NCI-H146 treated with DMSO at 0.1 percent for 48 hours (cell line): Measurements from ENCODE around the gene GUCY1A2.

Experiments
- DNase-seq: peaks from one replicate; lab custom pipeline; 2025; ENCODE audit not compliant: unreplicated experiment; lab: John Stamatoyannopoulos, UW

Gene GUCY1A2

DNA sequence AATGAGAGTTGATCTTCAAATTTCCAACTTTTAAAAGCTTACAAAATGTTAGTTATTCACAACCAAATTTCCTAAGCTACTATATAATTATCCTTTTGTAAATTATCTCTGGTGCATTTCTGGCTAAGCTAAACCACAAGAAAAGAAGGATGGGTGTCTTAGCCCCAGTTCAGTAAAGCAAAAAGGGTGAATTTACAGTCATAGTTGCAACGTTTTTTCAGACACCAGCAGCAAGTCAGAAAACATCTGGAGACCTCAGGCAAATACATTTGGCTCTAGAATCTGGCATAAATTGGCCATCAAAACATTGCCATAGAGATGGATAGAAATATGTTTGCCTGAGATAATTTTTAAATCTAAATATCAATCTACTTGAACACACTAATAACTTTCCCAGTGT, 257.0 kb downstream of the GUCY1A2 start:
- DNase-seq, result no peak

- DNase-seq, result no peak
These were observed 270.2 kb downstream of the GUCY1A2 start for GRCh38 chr11:106748059-106748458.

DNA sequence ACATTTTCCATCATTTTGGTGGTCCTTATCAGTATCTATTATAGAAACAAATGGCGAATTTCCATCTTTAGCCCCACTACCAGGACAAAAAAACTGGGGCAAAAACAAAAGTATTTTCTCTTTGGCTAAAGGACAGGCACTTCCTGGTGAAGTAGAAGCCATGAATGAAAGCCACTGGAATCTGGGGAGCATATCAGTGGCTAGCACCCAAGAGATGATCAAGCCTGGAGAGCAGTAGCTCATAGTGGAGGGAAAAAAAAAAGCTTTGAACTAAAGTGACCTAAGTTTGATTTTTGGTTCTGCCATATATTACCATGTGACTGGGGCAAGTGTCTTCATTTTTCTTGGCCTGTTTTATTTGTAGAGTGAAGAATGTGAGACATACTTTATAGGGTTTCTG, 272.3 kb downstream of the GUCY1A2 start:
- DNase-seq, result no peak

GRCh38 chr11:106733635-106734034, 284.6 kb downstream of the GUCY1A2 start:
- DNase-seq, result no peak

GRCh38 chr11:106728859-106729258, 289.4 kb downstream of the GUCY1A2 start:
- no peak for DNase-seq

GRCh38 chr11:106728379-106728778, 289.9 kb downstream of the GUCY1A2 start:
- no peak for DNase-seq

GRCh38 chr11:106727256-106727655, 291.0 kb downstream of the GUCY1A2 start:
- DNase-seq, result no peak

DNA sequence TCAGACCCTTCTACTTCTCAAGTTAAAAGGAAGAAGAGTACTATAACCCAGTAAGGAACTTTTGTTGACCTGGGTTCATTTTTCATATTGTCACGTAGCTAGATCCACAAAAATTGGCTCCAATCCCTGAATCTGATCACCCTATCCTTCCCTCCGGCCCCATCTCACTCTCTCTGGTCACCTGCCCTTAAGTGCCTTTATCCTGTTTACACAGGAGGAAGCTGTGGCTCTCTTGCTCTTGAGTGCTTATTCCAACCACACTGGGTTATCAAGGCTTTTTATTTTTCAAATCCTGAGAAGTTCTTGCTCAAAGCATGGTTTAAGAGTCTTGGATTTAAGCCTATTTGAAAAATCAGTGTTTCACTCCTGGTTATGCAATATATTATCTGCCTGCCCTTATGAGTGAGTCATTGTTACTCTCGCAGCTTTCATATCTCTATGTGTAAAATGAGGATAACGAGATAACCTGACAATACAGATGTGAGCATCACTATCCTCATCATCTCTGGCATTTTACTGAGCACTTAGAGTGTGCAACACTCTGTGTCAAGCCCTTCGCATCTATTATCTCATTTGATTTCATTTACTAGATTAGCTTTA, 293.9 kb downstream of the GUCY1A2 start:
- no peak for DNase-seq

DNA sequence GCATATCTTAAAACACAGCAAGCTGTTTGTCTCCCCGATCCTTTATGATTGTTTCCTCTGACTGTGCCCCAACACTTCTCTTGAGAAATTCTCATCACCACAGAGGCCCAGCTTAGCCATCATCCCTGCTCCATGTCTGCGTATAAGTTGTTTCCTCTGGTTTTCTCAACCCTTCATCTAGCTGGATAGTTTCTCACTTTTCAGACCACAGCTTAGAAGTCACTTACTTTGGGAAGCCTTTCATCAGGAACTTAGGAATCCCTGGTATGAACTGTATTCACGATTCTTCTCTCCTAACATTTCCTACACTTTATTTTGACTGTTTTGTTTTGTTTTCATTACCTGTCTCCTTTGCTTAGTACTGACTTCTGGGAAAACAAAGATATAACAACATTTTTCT, 295.2 kb downstream of the GUCY1A2 start:
- no peak for DNase-seq

DNA sequence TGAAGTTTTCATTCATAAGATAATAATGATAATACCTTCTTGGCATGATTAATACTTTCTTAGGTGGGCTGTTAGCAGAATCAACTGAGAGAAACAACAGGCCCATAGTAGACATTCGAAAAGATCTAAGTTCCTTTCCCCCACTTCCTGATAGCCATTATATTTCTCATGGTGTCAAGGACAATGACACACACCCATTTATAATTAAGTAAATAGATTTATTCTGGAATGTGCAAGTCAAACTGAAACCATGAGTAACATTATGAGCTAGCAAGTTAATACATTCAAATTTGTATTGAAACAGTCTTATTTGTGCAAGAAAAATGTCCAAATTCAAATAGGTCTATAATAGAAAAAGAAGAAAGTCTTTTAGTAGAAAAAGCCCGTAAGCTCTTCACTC, 301.1 kb downstream of the GUCY1A2 start:
- DNase-seq, result no peak

- DNase-seq, result no peak
These were observed 304.1 kb downstream of the GUCY1A2 start for GRCh38 chr11:106714199-106714598.

DNA sequence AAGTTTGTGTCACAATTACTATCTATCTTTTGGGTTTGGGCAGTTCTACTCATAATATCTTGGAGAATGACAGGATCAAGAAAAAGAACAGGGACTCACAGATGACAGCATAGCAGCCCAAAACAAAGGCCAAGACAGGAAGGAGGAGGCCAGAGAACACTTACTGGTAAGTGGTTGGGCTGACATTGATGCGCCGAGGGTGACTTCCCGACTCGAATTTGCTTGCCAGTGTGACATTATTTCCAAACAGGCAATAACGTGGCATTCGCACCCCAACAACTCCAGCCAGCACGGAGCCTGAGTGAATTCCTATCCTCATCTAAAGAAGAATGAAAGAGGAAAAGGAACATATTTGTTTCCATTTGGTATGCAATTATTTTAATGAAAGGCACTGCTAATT, 309.9 kb downstream of the GUCY1A2 start:
- DNase-seq, result no peak

- DNase-seq, result no peak
These were observed 311.9 kb downstream of the GUCY1A2 start for GRCh38 chr11:106706355-106706754.

- no peak for DNase-seq
These were observed 315.5 kb downstream of the GUCY1A2 start for GRCh38 chr11:106702805-106703204.

DNA sequence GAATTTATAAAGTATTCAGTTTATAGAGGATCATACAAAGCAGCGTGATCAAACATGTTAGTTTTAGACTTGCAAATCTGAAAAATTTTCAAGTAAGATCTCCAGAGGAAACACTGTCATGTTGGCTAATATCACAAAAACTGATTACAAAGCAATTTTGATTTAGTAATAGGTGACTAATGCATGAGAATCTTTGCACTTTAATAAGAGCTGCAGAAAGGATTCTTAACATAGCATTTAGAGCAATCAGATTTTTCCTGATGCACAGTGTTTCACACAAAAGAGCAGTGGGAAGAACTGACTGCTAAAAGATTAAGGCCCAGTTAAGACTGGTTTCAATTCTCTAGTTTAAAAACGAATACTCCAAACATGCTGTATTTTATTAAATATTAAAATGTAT, 321.2 kb downstream of the GUCY1A2 start:
- DNase-seq, result no peak

GRCh38 chr11:106695506-106695905, 322.8 kb downstream of the GUCY1A2 start:
- DNase-seq, result no peak

- no peak for DNase-seq
These were observed 323.8 kb downstream of the GUCY1A2 start for GRCh38 chr11:106694501-106694900.

DNA sequence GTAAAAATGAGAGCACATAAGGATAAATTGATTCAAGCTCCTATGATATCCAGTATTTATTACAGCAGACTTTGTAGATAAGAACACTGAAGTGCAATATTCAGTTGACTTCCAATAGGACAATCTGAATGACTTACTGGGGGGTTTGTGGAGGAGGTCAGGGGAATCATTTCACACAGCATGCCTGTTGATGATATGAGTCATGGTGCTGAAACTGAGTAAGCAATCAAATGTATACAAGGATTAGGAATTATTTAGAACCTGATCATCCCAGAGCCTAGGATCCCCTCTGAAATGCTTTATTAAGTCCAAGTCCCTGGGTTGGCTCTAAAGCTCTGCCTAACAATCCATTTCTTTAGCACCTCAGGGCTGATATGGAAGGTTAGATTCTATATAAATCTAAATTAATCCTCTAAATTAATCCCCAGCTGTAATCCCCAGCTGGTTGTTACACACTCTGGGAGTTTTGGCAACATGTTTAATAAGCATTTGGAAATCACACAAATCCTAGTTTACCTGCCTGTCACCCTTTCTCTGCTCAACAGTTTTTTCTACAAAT, 326.4 kb downstream of the GUCY1A2 start:
- no peak for DNase-seq

- DNase-seq, result no peak
These were observed 327.4 kb downstream of the GUCY1A2 start for GRCh38 chr11:106690923-106691322.

DNA sequence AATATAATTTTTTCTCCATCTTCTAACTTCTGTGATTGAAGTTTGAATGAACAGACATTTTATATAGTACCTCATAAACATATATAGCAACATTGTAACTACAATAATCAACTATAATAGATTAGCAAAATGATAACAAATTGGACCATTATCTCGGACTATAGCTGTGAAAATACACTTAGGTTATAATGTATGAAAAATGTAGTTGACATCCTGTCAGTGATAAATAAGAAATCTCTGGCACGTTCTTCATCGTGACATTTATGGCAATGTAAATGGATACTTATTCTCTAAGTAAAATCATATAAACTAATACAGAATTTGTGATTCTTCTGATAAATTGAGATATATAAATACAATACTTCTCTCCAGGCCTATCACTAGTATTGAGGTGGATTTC, 333.3 kb downstream of the GUCY1A2 start:
- DNase-seq, result no peak

DNA sequence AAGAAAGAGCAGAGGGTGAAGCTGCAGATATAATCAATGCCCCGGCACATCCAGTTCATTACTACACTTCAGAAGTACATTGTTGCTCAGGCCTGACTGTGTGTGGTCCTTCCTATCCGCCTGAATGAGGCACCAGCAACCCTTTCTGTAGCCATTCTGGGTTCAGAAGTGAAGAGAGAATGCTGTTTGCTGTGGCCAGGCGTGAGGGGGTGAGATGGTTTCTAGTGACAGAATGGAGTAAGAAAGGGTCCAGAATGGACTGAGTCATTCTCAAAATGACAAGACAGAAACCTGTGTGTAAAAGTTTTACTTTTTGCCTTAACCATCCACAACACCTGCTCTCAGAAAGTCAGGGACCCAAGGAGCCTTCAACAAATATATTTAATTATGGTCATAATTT, 334.8 kb downstream of the GUCY1A2 start:
- no peak for DNase-seq

DNA sequence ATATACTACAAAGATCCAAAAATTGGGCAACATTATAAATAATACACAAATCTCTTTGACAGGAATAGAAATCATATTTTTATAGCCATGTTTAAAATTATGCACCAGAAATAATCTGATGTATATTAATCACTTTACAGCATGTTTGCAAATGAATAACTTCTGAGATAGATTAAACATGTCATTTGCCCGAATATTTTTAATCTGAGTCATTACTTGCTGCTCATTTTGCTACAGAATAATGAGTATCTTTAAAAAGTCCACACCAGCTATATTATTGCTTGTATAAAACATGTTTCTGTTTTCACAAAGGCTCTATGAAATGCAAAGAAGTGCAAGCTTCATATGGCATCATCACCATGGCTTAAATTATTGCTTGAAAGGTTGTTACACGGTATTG, 336.8 kb downstream of the GUCY1A2 start:
- no peak for DNase-seq

DNA sequence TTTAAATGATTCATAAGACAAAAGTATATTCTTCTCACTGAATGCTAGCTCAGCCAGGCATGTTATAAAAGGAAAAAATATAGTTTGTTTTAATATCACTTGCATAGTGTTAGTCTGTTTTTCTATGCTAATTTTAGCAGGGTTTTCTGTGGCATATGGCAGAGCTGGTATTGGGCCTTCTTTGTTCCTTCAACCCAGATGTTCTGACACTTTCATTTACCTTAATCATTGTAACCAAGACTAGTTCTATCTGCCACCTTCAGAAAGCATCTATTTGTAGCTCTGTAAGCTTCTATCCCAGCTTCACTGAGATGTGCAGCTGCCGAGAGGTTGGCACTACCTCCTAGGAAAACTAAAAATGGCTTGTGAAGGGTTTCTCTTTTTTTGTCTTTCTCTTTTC, 338.7 kb downstream of the GUCY1A2 start:
- DNase-seq, result no peak
